Epithelial cell of proximal tubule (primary cell): ENCODE measurements around the gene CNOT9. TPM values are rescaled to one million over a fixed set of nuclear protein-coding genes. Genes with fewer than 3 reads are reported as not detected.
A peak's percentile ranks its signal among the peaks of the same experiment; 100 is the strongest.
"Not testable (repeated sequence)": the region's sequence is repeated elsewhere in the genome, so short reads cannot be mapped to it uniquely, and the experiment has no call there.

Experiments used
- DNase-seq: peaks from one replicate; pipeline ENCODE4 v3.0.0-alpha.2; 2011; ENCODE audit warnings: low read depth
- H3K4me3 ChIP-seq: 2 replicates; pipeline ENCODE4 v1.5.1; 2011; ENCODE audit warnings: low read depth, mild to moderate bottlenecking, low read length
- CTCF ChIP-seq: conservative IDR thresholded peaks from 2 replicates; pipeline ENCODE4 v1.5.1; 2012; ENCODE audit warnings: low read depth, mild to moderate bottlenecking, low read length
- total RNA-seq: library from RNA; depleted of rRNA; stranded (reverse); fragments of >200 nt; gene quantifications from 2 replicates; pipeline ENCODE4 v1.2.3, GENCODE V29; 2015

The CNOT9 gene
- total RNA-seq = 56.8 and 71.0 TPM in 2 replicates

GRCh38 chr2:218568190-218569037, at the start of gene CNOT9, which contains the start of gene USP37:
CNOT9 (plus strand) TSS chr2:218568839; CDS start chr2:218568955, 116 bp downstream.
USP37 (minus strand) TSS chr2:218568351; CDS start chr2:218558653, 9,698 bp downstream.
- peak; percentile 68 for DNase-seq
- H3K4me3 ChIP-seq = peak within 1 kb of the TSS; percentile 77
- no peak for TF ChIP-seq CTCF

- no peak for DNase-seq
- no peak overlapping the region for H3K4me3 ChIP-seq
- TF ChIP-seq CTCF = no peak
Measured at GRCh38 chr2:218518876-218519275, 49.8 kb upstream of the CNOT9 start.

GRCh38 chr2:218523651-218524050, 45.0 kb upstream of the CNOT9 start:
- no peak overlapping the region for H3K4me3 ChIP-seq
- DNase-seq = no peak
- no peak for TF ChIP-seq CTCF

GRCh38 chr2:218528409-218528808, 40.2 kb upstream of the CNOT9 start:
- not testable (repeated sequence) for DNase-seq, H3K4me3 ChIP-seq

GRCh38 chr2:218529990-218530389, 38.6 kb upstream of the CNOT9 start:
- DNase-seq = no peak
- H3K4me3 ChIP-seq = no peak overlapping the region
- no peak for TF ChIP-seq CTCF

- H3K4me3 ChIP-seq = no peak overlapping the region
- TF ChIP-seq CTCF = no peak
- no peak for DNase-seq
Measured at GRCh38 chr2:218536804-218537494, 31.7 kb upstream of the CNOT9 start.

- DNase-seq = no peak
- H3K4me3 ChIP-seq = no peak overlapping the region
- no peak for TF ChIP-seq CTCF
Measured at GRCh38 chr2:218540015-218540414, 28.6 kb upstream of the CNOT9 start.
